VCaP (cell line): ENCODE data around the gene TAC1.
"Not testable (repeated sequence)": the region's sequence is repeated elsewhere in the genome, so short reads cannot be mapped to it uniquely, and the experiment has no call there.

Source experiments
- H3K27ac ChIP-seq: fragments of 450-650 bp; 2 replicates; pipeline ENCODE4 v1.5.1; 2017
- CTCF ChIP-seq: fragments of 450-650 bp; conservative IDR thresholded peaks from 2 replicates; pipeline ENCODE4 v1.5.1; 2017; ENCODE audit warnings: mild to moderate bottlenecking, moderate library complexity

The TAC1 gene

GRCh38 chr7:97770850-97771249, 39.0 kb downstream of the TAC1 start:
- H3K27ac ChIP-seq: peak overlapping the region; percentile 88
- TF ChIP-seq CTCF: no peak

- TF ChIP-seq CTCF: no peak
- peak overlapping the region; percentile 88 for H3K27ac ChIP-seq
Measured at GRCh38 chr7:97771576-97771975, 39.7 kb downstream of the TAC1 start.

GRCh38 chr7:97772045-97772901, 40.4 kb downstream of the TAC1 start:
- no peak for TF ChIP-seq CTCF
- peak overlapping the region; percentile 88 for H3K27ac ChIP-seq

GRCh38 chr7:97786398-97786797, 54.5 kb downstream of the TAC1 start:
- not testable (repeated sequence) for H3K27ac ChIP-seq
